OCI-LY1 (cell line): ENCODE data around the gene TAF3.

Experiments used
- H2AFZ ChIP-seq: fragments of 200-600 bp; sonication (generic), shearing (Covaris generic); 2 replicates; pipeline ENCODE4 v1.6.0; 2014; ENCODE audit warnings: antibody characterized with exemption, mild to moderate bottlenecking, low read length
- H3F3A ChIP-seq: fragments of 200-600 bp; sonication (generic), shearing (Covaris generic); 2 replicates; pipeline ENCODE4 v1.6.0; 2014; ENCODE audit warnings: mild to moderate bottlenecking, antibody characterized with exemption, low read length, moderate library complexity; ENCODE audit not compliant: insufficient read depth
- H3K27ac ChIP-seq: fragments of 200-600 bp; sonication (generic); 2 replicates; pipeline ENCODE4 v1.5.1; 2014; ENCODE audit warnings: low read length, mixed run types, mild to moderate bottlenecking, low read depth; ENCODE audit not compliant: poor library complexity, severe bottlenecking
- H3K27me3 ChIP-seq: fragments of 200-600 bp; sonication (generic); 2 replicates; pipeline ENCODE4 v1.6.0; 2014; ENCODE audit warnings: antibody characterized with exemption, mild to moderate bottlenecking, low read length, moderate library complexity; ENCODE audit not compliant: insufficient read depth
- H3K36me3 ChIP-seq: fragments of 200-600 bp; sonication (generic); 2 replicates; pipeline ENCODE4 v1.6.1; 2014; ENCODE audit warnings: mild to moderate bottlenecking, antibody characterized with exemption, low read length, moderate library complexity, mixed read lengths; ENCODE audit not compliant: insufficient read depth
- H3K4me1 ChIP-seq: fragments of 200-600 bp; sonication (generic); 2 replicates; pipeline ENCODE4 v1.5.1; 2014; ENCODE audit warnings: mild to moderate bottlenecking, low read length, moderate library complexity; ENCODE audit not compliant: insufficient read depth, severe bottlenecking
- H3K4me2 ChIP-seq: fragments of 200-600 bp; sonication (generic), shearing (Covaris generic); 2 replicates; pipeline ENCODE4 v1.6.1; 2014; ENCODE audit warnings: low read length
- H3K4me3 ChIP-seq: fragments of 200-600 bp; sonication (generic); 2 replicates; pipeline ENCODE4 v1.5.1; 2014; ENCODE audit warnings: low read length, low read depth, mild to moderate bottlenecking, mixed read lengths; ENCODE audit not compliant: poor library complexity, severe bottlenecking
- H3K79me2 ChIP-seq: fragments of 200-600 bp; shearing (Covaris generic); 2 replicates; pipeline ENCODE4 v1.6.1; 2016; ENCODE audit warnings: mixed run types, low read length, mixed read lengths; ENCODE audit not compliant: insufficient read depth
- H3K9ac ChIP-seq: fragments of 200-600 bp; sonication (generic), shearing (Covaris generic); 2 replicates; pipeline ENCODE4 v1.6.1; 2014; ENCODE audit warnings: mild to moderate bottlenecking, low read length, mixed read lengths
- H3K9me2 ChIP-seq: fragments of 200-600 bp; sonication (generic), shearing (Covaris generic); 2 replicates; pipeline ENCODE4 v1.6.1; 2014; ENCODE audit warnings: low read depth, mild to moderate bottlenecking, low read length, mixed read lengths
- H3K9me3 ChIP-seq: fragments of 200-600 bp; shearing (Covaris generic); 2 replicates; pipeline ENCODE4 v1.6.1; 2014; ENCODE audit warnings: low read length, mixed read lengths
- H4K20me1 ChIP-seq: fragments of 200-600 bp; sonication (generic), shearing (Covaris generic); 2 replicates; pipeline ENCODE4 v1.6.0; 2016; ENCODE audit warnings: mild to moderate bottlenecking, low read length; ENCODE audit not compliant: insufficient read depth
- EZH2 ChIP-seq: fragments of 200-600 bp; sonication (generic), shearing (Covaris generic); IDR thresholded peaks from 2 replicates; pipeline ENCODE4 v1.8.0; 2017; ENCODE audit warnings: borderline replicate concordance, mixed run types, mild to moderate bottlenecking, antibody characterized with exemption, low read length, moderate library complexity, mixed read lengths
- TF ChIP-seq, protein P1 (sequence below): fragments of 200-600 bp; sonication (generic), shearing (Covaris generic); IDR thresholded peaks from 2 replicates; pipeline ENCODE4 v1.5.1; 2017; ENCODE audit warnings: mild to moderate bottlenecking, antibody characterized with exemption, low read length, moderate library complexity, mixed read lengths

Gene TAF3

DNA sequence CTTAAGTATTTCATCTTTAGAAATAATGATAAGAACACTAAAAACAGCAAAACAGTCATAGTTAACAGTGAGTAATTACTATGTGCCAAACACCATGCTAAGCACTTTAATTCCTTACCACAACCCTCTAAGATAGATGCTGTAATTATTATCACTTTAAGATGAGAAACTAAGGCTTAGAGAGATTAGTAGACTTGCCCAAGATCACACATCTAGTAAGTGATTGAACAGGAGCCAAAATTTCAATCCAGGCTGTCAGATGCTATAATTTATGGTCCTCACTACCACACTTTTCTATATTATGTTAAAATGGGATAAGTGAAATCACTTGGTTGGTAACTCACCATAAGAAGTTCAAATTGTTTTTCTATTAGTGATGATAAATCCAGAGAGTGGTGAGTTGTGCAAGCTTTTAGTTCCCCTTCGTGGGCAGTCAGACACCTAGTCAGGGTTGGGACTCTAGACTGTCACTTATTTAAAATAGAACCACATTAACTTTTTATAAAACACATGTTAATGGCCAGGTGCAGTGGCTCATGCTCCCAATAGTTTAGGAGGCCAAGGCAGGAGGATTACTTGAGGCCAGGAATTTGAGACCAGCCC lies 150.3 kb downstream of the TAF3 start:
- H3K9me2 ChIP-seq, result no peaks in the 10 kb centered on the region
- no peaks in the 10 kb centered on the region for H3K27me3 ChIP-seq
- H3K9me3 ChIP-seq, result no peaks in the 10 kb centered on the region
- no peaks in the 10 kb centered on the region for H3F3A ChIP-seq
- no peaks in the 10 kb centered on the region for H4K20me1 ChIP-seq
- H2AFZ ChIP-seq, result no peak overlapping the region
- H3K4me2 ChIP-seq, result no peak overlapping the region
- H3K4me3 ChIP-seq, result no peak overlapping the region
- no peak overlapping the region for H3K9ac ChIP-seq
- H3K4me1 ChIP-seq, result no peaks in the 10 kb centered on the region
- H3K36me3 ChIP-seq, result peaks cover 11% of the 10 kb centered on the region
- TF ChIP-seq EZH2, result no peak
- TF ChIP-seq, protein P1, sequence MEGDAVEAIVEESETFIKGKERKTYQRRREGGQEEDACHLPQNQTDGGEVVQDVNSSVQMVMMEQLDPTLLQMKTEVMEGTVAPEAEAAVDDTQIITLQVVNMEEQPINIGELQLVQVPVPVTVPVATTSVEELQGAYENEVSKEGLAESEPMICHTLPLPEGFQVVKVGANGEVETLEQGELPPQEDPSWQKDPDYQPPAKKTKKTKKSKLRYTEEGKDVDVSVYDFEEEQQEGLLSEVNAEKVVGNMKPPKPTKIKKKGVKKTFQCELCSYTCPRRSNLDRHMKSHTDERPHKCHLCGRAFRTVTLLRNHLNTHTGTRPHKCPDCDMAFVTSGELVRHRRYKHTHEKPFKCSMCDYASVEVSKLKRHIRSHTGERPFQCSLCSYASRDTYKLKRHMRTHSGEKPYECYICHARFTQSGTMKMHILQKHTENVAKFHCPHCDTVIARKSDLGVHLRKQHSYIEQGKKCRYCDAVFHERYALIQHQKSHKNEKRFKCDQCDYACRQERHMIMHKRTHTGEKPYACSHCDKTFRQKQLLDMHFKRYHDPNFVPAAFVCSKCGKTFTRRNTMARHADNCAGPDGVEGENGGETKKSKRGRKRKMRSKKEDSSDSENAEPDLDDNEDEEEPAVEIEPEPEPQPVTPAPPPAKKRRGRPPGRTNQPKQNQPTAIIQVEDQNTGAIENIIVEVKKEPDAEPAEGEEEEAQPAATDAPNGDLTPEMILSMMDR, result no peak
- H3K79me2 ChIP-seq, result no peaks in the 10 kb centered on the region
- H3K27ac ChIP-seq, result no peak overlapping the region

DNA sequence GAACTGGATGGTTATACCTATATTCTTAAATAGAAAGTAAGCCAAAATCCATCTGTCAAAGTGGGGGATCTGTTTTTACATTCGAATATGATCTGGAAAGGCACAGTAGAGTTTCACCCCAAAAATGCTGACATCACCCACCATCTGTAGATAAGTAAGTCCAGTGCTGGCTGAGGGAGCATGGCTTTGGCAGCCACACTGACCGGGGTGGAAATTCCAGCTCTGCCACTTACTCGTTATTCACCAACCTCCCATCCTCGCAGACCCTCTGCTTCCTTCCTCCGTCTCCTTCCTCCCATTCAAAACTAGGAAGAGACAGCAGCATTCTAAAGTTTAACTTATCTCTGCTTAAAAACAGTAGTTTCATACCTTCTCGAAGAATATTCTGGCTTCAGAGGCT lies 151.3 kb downstream of the TAF3 start:
- no peak overlapping the region for H3K4me3 ChIP-seq
- no peak overlapping the region for H3K4me2 ChIP-seq
- H3K4me1 ChIP-seq, result no peaks in the 10 kb centered on the region
- H3K27ac ChIP-seq, result no peak overlapping the region
- H3K27me3 ChIP-seq, result no peaks in the 10 kb centered on the region
- H3K9ac ChIP-seq, result no peak overlapping the region
- no peaks in the 10 kb centered on the region for H3F3A ChIP-seq
- no peak overlapping the region for H2AFZ ChIP-seq
- H3K9me2 ChIP-seq, result no peaks in the 10 kb centered on the region
- peaks cover 3% of the 10 kb centered on the region for H3K36me3 ChIP-seq
- TF ChIP-seq, protein P1, result no peak
- TF ChIP-seq EZH2, result no peak
- no peaks in the 10 kb centered on the region for H3K9me3 ChIP-seq
- no peaks in the 10 kb centered on the region for H3K79me2 ChIP-seq
- no peaks in the 10 kb centered on the region for H4K20me1 ChIP-seq

DNA sequence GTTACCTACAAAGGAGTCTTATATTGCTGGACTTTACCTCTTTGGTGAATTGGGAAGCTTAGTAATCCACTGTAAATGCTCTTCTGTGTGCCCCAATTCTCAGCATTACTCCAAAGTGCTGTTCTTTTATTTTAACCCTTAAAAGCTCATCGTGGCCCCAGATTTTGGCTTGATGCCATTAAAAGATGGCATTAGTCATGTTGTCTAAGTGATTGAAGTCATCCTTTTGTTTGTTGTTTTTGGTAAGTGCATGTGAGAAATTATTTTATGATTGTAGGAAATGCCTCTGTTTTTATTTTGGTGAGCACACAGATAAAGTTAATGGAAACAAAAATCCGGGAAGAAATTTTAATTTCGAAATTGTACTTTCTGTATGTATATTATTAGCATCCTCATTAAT lies 153.6 kb downstream of the TAF3 start:
- Histone ChIP-seq H3K27ac (no peak overlapping the region), H3K9me3 (no peaks in the 10 kb centered on the region), H3K36me3 (no peaks in the 10 kb centered on the region), H3K4me2 (no peak overlapping the region), H3K4me1 (no peaks in the 10 kb centered on the region), H3K79me2 (no peaks in the 10 kb centered on the region), H3F3A (no peaks in the 10 kb centered on the region), H4K20me1 (no peaks in the 10 kb centered on the region), H3K27me3 (no peaks in the 10 kb centered on the region), H2AFZ (no peak overlapping the region), H3K9ac (no peak overlapping the region), H3K9me2 (no peaks in the 10 kb centered on the region), H3K4me3 (no peak overlapping the region)
- TF ChIP-seq, protein P1, result no peak
- no peak for TF ChIP-seq EZH2
